GM18873 (cell line): Measurements from ENCODE around the gene CHTF18.

Source experiments
- ATAC-seq: cut with Tn5 transposase; IDR thresholded peaks from one replicate; pipeline ENCODE4 v1.9.1; 2021; ENCODE audit warnings: mild to moderate bottlenecking, moderate library complexity, moderate number of reproducible peaks; ENCODE audit not compliant: unreplicated experiment, low FRiP score

Gene CHTF18

GRCh38 chr16:759110-759910 lies 29.1 kb upstream of the CHTF18 start:
- ATAC-seq, result no peak

- no peak for ATAC-seq
These were observed 28.4 kb upstream of the CHTF18 start for GRCh38 chr16:760065-760464.

GRCh38 chr16:760545-761343 lies 27.7 kb upstream of the CHTF18 start, which contains the start of gene MSLN:
TSS of gene MSLN (plus strand) at chr16:760734. CDS start at chr16:762681, 1,947 bp downstream.
- ATAC-seq, result no peak

GRCh38 chr16:761625-762513 lies 26.6 kb upstream of the CHTF18 start:
- ATAC-seq, result no peak

GRCh38 chr16:762595-763268 lies 25.7 kb upstream of the CHTF18 start:
- no peak for ATAC-seq

- ATAC-seq, result no peak
These were observed 24.8 kb upstream of the CHTF18 start for GRCh38 chr16:763369-764183.

- ATAC-seq, result no peak
These were observed 24.2 kb upstream of the CHTF18 start for GRCh38 chr16:764184-764750.

GRCh38 chr16:764848-765487 lies 23.5 kb upstream of the CHTF18 start:
- no peak for ATAC-seq

GRCh38 chr16:765488-765865 lies 22.9 kb upstream of the CHTF18 start:
- no peak for ATAC-seq

GRCh38 chr16:766008-766819 lies 22.2 kb upstream of the CHTF18 start:
- no peak for ATAC-seq

GRCh38 chr16:766820-767640 lies 21.4 kb upstream of the CHTF18 start:
- ATAC-seq, result no peak

GRCh38 chr16:767743-768235 lies 20.6 kb upstream of the CHTF18 start:
- ATAC-seq, result no peak

- ATAC-seq, result no peak
These were observed 20.0 kb upstream of the CHTF18 start for GRCh38 chr16:768428-768827.

- ATAC-seq, result no peak
These were observed 19.1 kb upstream of the CHTF18 start for GRCh38 chr16:769184-769784.

- no peak for ATAC-seq
These were observed 18.5 kb upstream of the CHTF18 start for GRCh38 chr16:769934-770333.

GRCh38 chr16:770411-770810 lies 18.0 kb upstream of the CHTF18 start:
- ATAC-seq, result no peak
